ENCODE data around the gene EVA1B. TPM values are rescaled to one million over a fixed set of nuclear protein-coding genes. Genes with fewer than 3 reads are reported as not detected.

Gene EVA1B
- total and polyA plus RNA-seq, 2 of the 13 experiments (the other 11 are each of a cell fraction or from before 2014, with no cell fraction given): 3.9 to 6.6 TPM

- no peak for DNase-seq (ENCODE audit: low spot score)
- Histone ChIP-seq H3K79me2 (ENCODE audit: insufficient read depth, low read length) (peaks cover 27% of the 10 kb centered on the region), H3K4me1 (ENCODE audit: insufficient read depth, low read length) (no peaks in the 10 kb centered on the region; the same call in 1 of the 2 replicates), H4K20me1 (ENCODE audit: insufficient read depth, low read length) (no peaks in the 10 kb centered on the region), H3K9me3 (ENCODE audit: low read length) (no peaks in the 10 kb centered on the region), H3K9ac (ENCODE audit: insufficient read depth, low read depth, low read length) (no peak overlapping the region), H3K4me3 (replicated peaks in 1 of 3; ENCODE audit: insufficient read depth in 1 of 3, low read depth in 2 of 3, low read length in 3 of 3) (no peak overlapping the region), H3K36me3 (replicated peaks in 1 of 2; ENCODE audit: control insufficient read depth in 1 of 2, insufficient read depth in 2 of 2, low read length in 2 of 2) (peaks cover 19 to 79% of the 10 kb centered on the region in 2 experiments), H2AFZ (ENCODE audit: low read length) (no peak overlapping the region), H3K27me3 (ENCODE audit: control insufficient read depth in 1 of 2, insufficient read depth in 2 of 2, low read length in 2 of 2) (no peaks in the 10 kb centered on the region), H3K4me2 (ENCODE audit: low read depth, low read length) (no peak overlapping the region), H3K27ac (ENCODE audit: extremely low read length, insufficient read depth, low read length) (no peak overlapping the region)
- in situ Hi-C loops (cut with HindIII; ENCODE audit: extremely low pct_ligation_motif_present, low pct_unique_long_range_greater_than_20kb): no loop called here
- no TSS peak for BruUV-seq (replicated peaks)
- ATAC-seq: no peak
- 89% methylated on average over 1 of the region's 1 CpG for WGBS (ENCODE audit: low lambda C conversion rate)
- CTCF ChIA-PET (ENCODE audit: low intra/inter-chr PET ratio, low total read pairs): interaction anchor here (1.0 to 2.1 kb wide), 4 partner anchors 97 to 185 kb away, joined by 3 to 18 read pairs (median 7); partner anchors contain the start of gene TRAPPC3
- POLR2A ChIA-PET: interaction anchor here (1.7 kb wide), 1 partner anchor 60 kb away, joined by 7 read pairs; the partner anchor contains the start of gene THRAP3
- intact Hi-C loops (cut with micrococcal nuclease; ENCODE audit: unreplicated experiment): no loop called here
- FAIRE-seq: no peak
- TF ChIP-seq MLX (CRISPR knock-in tag; IDR thresholded peaks at IDR 0.05) (no peak), SNAI1 (CRISPR knock-in tag; IDR thresholded peaks at IDR 0.05; ENCODE audit: borderline replicate concordance) (no peak)
Measured at GRCh38 chr1:36284517-36284916, 38.9 kb downstream of the EVA1B start.

- ChIA-PET CTCF (ENCODE audit: low intra/inter-chr PET ratio, low total read pairs) (interaction anchor here (1.0 kb wide), 1 partner anchor 96 kb away, joined by 4 read pairs; no protein-coding TSS in a partner anchor), POLR2A (interaction anchor here (1.7 kb wide), 1 partner anchor 60 kb away, joined by 7 read pairs; the partner anchor contains the start of gene THRAP3)
- no peaks in the 10 kb centered on the region for H3K9me3 ChIP-seq (ENCODE audit: low read length)
- H3K4me3 ChIP-seq (replicated peaks in 1 of 3; ENCODE audit: insufficient read depth in 1 of 3, low read depth in 2 of 3, low read length in 3 of 3): no peak overlapping the region
- DNase-seq (ENCODE audit: low spot score) (no peak), FAIRE-seq (no peak), ATAC-seq (no peak)
- no peak overlapping the region for H3K27ac ChIP-seq (ENCODE audit: extremely low read length, insufficient read depth, low read length)
- no peak overlapping the region for H3K4me2 ChIP-seq (ENCODE audit: low read depth, low read length)
- BruUV-seq (replicated peaks): no TSS peak
- H2AFZ ChIP-seq (ENCODE audit: low read length): no peak overlapping the region
- H3K79me2 ChIP-seq (ENCODE audit: insufficient read depth, low read length): peaks cover 31% of the 10 kb centered on the region
- H3K9ac ChIP-seq (ENCODE audit: insufficient read depth, low read depth, low read length): no peak overlapping the region
- H3K36me3 ChIP-seq (replicated peaks in 1 of 2; ENCODE audit: control insufficient read depth in 1 of 2, insufficient read depth in 2 of 2, low read length in 2 of 2): peaks cover 16 to 75% of the 10 kb centered on the region in 2 experiments
- TF ChIP-seq NBN (conservative IDR thresholded peaks at IDR 0.05): no peak
- TF ChIP-seq ZNF724P (CRISPR knock-in tag; IDR thresholded peaks at IDR 0.05; ENCODE audit: borderline replicate concordance): no peak
- TF ChIP-seq SAP130 (CRISPR knock-in tag; IDR thresholded peaks at IDR 0.05; ENCODE audit: low read depth): no peak
- no peak for TF ChIP-seq NR2F2 (IDR thresholded peaks at IDR 0.05; ENCODE audit: borderline replicate concordance, low read depth)
- no peak for TF ChIP-seq RFX5 (IDR thresholded peaks at IDR 0.05; ENCODE audit: low read depth, low read length)
- TF ChIP-seq ZNF292 (CRISPR knock-in tag; IDR thresholded peaks at IDR 0.05; ENCODE audit: borderline replicate concordance, low read depth): no peak
- no peak for TF ChIP-seq PTBP1 (IDR thresholded peaks at IDR 0.05; ENCODE audit: low read depth, low read length, poor library complexity, severe bottlenecking)
- TF ChIP-seq ZNF629 (CRISPR knock-in tag; conservative IDR thresholded peaks at IDR 0.05): no peak
- intact Hi-C loops (cut with micrococcal nuclease; ENCODE audit: unreplicated experiment): no loop called here
- no peaks in the 10 kb centered on the region for H4K20me1 ChIP-seq (ENCODE audit: insufficient read depth, low read length)
- in situ Hi-C loops (cut with HindIII; ENCODE audit: extremely low pct_ligation_motif_present, low pct_unique_long_range_greater_than_20kb): no loop called here
- 91% methylated on average over 1 of the region's 1 CpG for WGBS (ENCODE audit: low lambda C conversion rate)
- no peaks in the 10 kb centered on the region; the same call in 1 of the 2 replicates for H3K4me1 ChIP-seq (ENCODE audit: insufficient read depth, low read length)
- H3K27me3 ChIP-seq (ENCODE audit: control insufficient read depth in 1 of 2, insufficient read depth in 2 of 2, low read length in 2 of 2): no peaks in the 10 kb centered on the region
Measured at GRCh38 chr1:36284061-36284460, 39.4 kb downstream of the EVA1B start.
